ENCODE data around the gene GPC5.

- no peak for TF ChIP-seq SIN3A (IDR thresholded peaks at IDR 0.05; ENCODE audit: borderline replicate concordance, insufficient read depth, low read length)
- no peak for TF ChIP-seq TAF1 (IDR thresholded peaks at IDR 0.05; ENCODE audit: borderline replicate concordance, insufficient read depth, low read length)
- no peak for TF ChIP-seq POLR2AphosphoS5 (IDR thresholded peaks at IDR 0.05; ENCODE audit: low read depth, low read length)
- no peak for TF ChIP-seq FOXP2 (optimal IDR thresholded peaks at IDR 0.05; ENCODE audit: borderline replicate concordance, extremely low read depth, extremely low read length, insufficient read depth)
Measured at GRCh38 chr13:91889641-91890040, 491.2 kb downstream of the GPC5 start.

All from PFSK-1 (cell line).